Progenitor cell of endocrine pancreas (in vitro differentiated cells): ENCODE results near the gene WDR62. TPM values are rescaled to one million over a fixed set of nuclear protein-coding genes. Genes with fewer than 3 reads are reported as not detected.

ENCODE experiments used
- DNase-seq: peaks from one replicate; pipeline ENCODE4 v3.0.0; 2021; ENCODE audit warnings: low spot score; ENCODE audit not compliant: unreplicated experiment
- H3K27ac Mint-ChIP-seq: 2 replicates; pipeline ENCODE4 v1.8.0; 2021; ENCODE audit warnings: mild to moderate bottlenecking, moderate library complexity, mixed read lengths
- H3K27me3 Mint-ChIP-seq: 2 replicates; pipeline ENCODE4 v1.8.0; 2021; ENCODE audit warnings: mixed read lengths
- H3K36me3 Mint-ChIP-seq: 2 replicates; pipeline ENCODE4 v1.8.0; 2022; ENCODE audit warnings: mixed read lengths; ENCODE audit not compliant: insufficient read depth
- H3K4me1 Mint-ChIP-seq: 2 replicates; pipeline ENCODE4 v1.8.0; 2021; ENCODE audit warnings: low read depth, mixed read lengths
- H3K4me3 Mint-ChIP-seq: 2 replicates; pipeline ENCODE4 v1.8.0; 2021; ENCODE audit warnings: low read depth, mild to moderate bottlenecking, moderate library complexity, mixed read lengths
- H3K9me3 Mint-ChIP-seq: 2 replicates; pipeline ENCODE4 v1.8.0; 2021; ENCODE audit warnings: low read depth, mixed read lengths
- CTCF ChIP-seq: fragments of 200-600 bp; sonication (generic); IDR thresholded peaks from one replicate; pipeline ENCODE4 v1.5.0; 2021; ENCODE audit warnings: antibody characterized with exemption, mild to moderate bottlenecking; ENCODE audit not compliant: unreplicated experiment
- total RNA-seq: library from RNA; stranded (reverse); gene quantifications from 2 replicates; pipeline ENCODE4 v1.2.1, GENCODE V29; 2021

Gene WDR62
- total RNA-seq, 1 donor from 2014 or later: 9.2 TPM

GRCh38 chr19:36041831-36042230, 12.9 kb upstream of the WDR62 start:
- no peak for TF ChIP-seq CTCF
- Mint-ChIP-seq H3K27ac (peak overlapping the region; percentile 67), H3K36me3 (no peaks in the 10 kb centered on the region), H3K9me3 (no peaks in the 10 kb centered on the region), H3K27me3 (no peaks in the 10 kb centered on the region), H3K4me3 (no peak overlapping the region), H3K4me1 (peaks cover 2% of the 10 kb centered on the region)
- no peak for DNase-seq

- no peak overlapping the region for H3K4me3 Mint-ChIP-seq
- H3K9me3 Mint-ChIP-seq: no peaks in the 10 kb centered on the region
- no peak for DNase-seq
- TF ChIP-seq CTCF: no peak
- H3K27ac Mint-ChIP-seq: no peak overlapping the region
- H3K27me3 Mint-ChIP-seq: no peaks in the 10 kb centered on the region
- H3K36me3 Mint-ChIP-seq: no peaks in the 10 kb centered on the region
- peaks cover 2% of the 10 kb centered on the region for H3K4me1 Mint-ChIP-seq
These were observed 10.7 kb upstream of the WDR62 start for GRCh38 chr19:36043952-36044351.

GRCh38 chr19:36046443-36047050, 8.2 kb upstream of the WDR62 start:
- H3K4me3 Mint-ChIP-seq: no peak overlapping the region
- no peaks in the 10 kb centered on the region for H3K36me3 Mint-ChIP-seq
- no peak for DNase-seq
- no peaks in the 10 kb centered on the region for H3K27me3 Mint-ChIP-seq
- peaks cover 3% of the 10 kb centered on the region for H3K4me1 Mint-ChIP-seq
- H3K9me3 Mint-ChIP-seq: no peaks in the 10 kb centered on the region
- no peak overlapping the region for H3K27ac Mint-ChIP-seq
- no peak for TF ChIP-seq CTCF

GRCh38 chr19:36047835-36048234, 6.9 kb upstream of the WDR62 start:
- no peaks in the 10 kb centered on the region for H3K36me3 Mint-ChIP-seq
- no peak for DNase-seq
- no peak overlapping the region for H3K27ac Mint-ChIP-seq
- no peaks in the 10 kb centered on the region for H3K9me3 Mint-ChIP-seq
- H3K4me1 Mint-ChIP-seq: peaks cover 3% of the 10 kb centered on the region
- H3K27me3 Mint-ChIP-seq: no peaks in the 10 kb centered on the region
- no peak for TF ChIP-seq CTCF
- no peak overlapping the region for H3K4me3 Mint-ChIP-seq

GRCh38 chr19:36049080-36049698, 5.5 kb upstream of the WDR62 start:
- H3K4me1 Mint-ChIP-seq: peaks cover 9% of the 10 kb centered on the region
- H3K9me3 Mint-ChIP-seq: no peaks in the 10 kb centered on the region
- no peak for TF ChIP-seq CTCF
- DNase-seq: no peak
- no peaks in the 10 kb centered on the region for H3K36me3 Mint-ChIP-seq
- H3K4me3 Mint-ChIP-seq: no peak overlapping the region
- no peak overlapping the region for H3K27ac Mint-ChIP-seq
- H3K27me3 Mint-ChIP-seq: no peaks in the 10 kb centered on the region
